Fibroblast of lung (primary cell): ENCODE data around the gene R3HCC1L.

Experiments
- CTCF ChIP-seq, 2 donors: IDR thresholded peaks in 1 of 2; conservative IDR thresholded peaks in 1 of 2; 1 replicate in 1 of 2; 2 replicates in 1 of 2; pipeline ENCODE4 v1.5.1; 2011 to 2012; ENCODE audit warnings: low read length in 2 of 2, control low read depth in 1 of 2, inconsistent platforms in 1 of 2, low read depth in 1 of 2, mild to moderate bottlenecking in 1 of 2
- EZH2 ChIP-seq: IDR thresholded peaks from 2 replicates; pipeline ENCODE4 v1.5.1; 2012; ENCODE audit warnings: low read length, control low read depth, mild to moderate bottlenecking; ENCODE audit errors: missing control alignments

GRCh38 chr10:98205351-98205750 is 70.9 kb downstream of the R3HCC1L start:
- TF ChIP-seq CTCF (conservative IDR thresholded peaks at IDR 0.05 in 1 of 2, IDR thresholded peaks at IDR 0.05 in 1 of 2; ENCODE audit: low read depth in 1 of 2, low read length in 2 of 2) (no peak), EZH2 (no peak)
